Midbrain (tissue), 1 donor: Measurements from ENCODE around the gene BBS7.

Experiments used
- DNase-seq: peaks from one replicate; lab custom pipeline; 2025; lab: John Stamatoyannopoulos, UW

Gene BBS7

DNA sequence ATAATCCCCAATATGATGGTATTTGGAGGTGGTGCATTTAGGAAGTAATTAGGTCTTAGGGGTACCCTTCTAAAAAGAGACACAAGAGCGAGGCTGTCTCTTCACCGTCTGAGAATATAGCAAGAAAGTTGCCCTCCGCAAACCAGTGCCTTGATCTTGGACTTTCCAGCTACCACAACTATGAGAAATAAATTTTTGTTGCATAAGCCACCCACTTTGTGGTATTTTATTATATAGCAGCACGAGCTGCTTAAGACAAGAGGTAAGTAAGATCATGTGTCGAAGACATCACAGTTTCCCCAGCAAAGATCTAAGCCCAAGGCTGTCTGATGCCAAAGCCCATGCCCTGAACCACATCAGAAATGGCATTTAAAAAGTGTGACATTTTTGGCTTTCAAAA, 78.8 kb downstream of the BBS7 start:
- no peak for DNase-seq

DNA sequence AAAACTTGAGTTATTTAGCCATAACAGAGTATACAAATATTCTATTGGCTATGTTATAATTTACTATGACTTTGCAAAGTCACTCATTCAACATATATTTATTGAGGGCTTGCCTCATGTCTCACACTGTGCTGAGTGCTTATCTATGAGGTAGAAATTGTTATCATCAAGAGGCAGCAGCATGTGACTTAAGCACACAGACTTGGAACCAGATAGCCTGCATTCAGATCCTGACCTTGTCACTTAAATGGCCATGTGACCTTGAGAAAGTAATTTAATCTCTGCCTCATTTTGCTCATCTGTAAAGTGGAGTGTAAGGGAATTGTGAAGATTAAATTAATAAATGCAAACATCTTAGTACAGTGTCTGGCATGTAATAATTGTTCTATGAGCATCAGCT, 79.3 kb downstream of the BBS7 start:
- DNase-seq: no peak

DNA sequence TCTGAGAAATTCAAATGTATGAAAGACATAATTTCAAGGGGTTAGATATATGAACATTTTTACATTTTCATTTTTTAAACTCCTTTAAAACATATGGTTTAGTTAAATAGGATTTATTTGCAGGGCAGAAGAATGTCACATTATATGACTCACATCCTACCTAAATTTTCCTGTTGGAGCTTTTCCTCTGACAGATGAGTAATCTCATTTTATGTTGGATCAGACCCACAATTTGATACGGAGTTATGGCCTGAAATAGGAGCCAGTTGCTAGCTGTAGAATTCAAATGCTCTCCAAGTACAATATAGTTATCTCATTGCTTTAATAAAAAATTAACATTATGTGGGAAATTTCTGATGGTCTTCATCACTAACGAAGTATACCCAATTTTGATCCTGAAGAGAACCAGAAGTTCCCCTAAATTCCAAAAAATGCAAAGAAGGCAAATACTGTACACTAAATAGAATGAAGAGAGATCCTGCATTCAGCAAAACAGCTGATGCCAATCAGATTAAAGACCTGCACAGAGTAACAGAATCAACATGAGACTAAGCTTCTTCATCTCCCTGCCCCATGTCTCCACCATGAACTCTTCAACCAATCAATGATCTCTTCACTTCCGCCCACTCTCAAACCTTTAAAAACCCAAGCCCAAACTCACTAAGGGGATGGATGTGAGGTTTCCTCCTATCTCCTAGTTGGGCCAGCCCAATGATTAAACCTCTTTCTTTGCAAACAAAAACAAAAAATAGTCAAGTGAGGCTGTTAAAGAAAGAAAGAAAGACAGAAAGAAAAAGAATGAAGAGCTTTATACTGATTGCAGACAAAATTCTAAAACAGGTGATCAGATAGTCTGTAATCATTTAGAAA, 80.1 kb downstream of the BBS7 start:
- DNase-seq: no peak

DNA sequence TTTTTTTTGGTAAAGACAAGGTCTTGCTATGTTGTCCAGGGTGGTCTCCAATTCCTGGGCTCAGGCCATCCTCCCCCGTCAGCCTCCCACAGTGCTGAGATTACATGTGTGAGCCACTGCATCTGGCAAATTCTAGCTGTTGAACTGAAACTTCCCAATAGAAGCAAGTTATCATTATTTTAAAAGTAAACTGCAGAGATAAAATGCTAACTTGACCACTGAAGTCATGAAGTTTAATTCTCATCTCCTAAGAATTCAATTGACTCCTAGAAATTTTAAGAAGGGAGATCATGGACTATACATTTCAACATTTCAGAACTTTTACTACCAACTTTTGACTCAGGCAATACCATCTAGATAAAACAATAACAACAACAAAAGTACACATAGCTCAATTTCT, 80.8 kb downstream of the BBS7 start:
- DNase-seq: no peak

DNA sequence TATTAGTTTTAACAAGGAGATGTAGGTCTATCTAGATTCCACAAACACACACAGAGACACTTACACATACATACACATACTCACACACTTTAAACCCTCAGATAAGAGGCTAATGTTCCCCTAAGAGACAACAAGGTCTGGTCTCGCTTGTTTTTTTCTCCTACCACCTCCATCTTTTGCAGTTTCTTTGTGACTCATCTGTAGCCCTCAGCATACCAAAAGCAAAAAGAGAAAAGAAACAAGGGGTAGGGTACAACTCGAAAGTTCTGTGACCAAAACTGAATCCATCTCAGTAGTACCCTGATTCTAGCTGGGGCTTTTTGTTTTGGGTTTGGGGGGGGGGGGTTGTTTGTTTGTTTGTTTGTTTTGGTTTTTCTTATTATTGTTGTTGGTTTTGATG, 81.4 kb downstream of the BBS7 start:
- DNase-seq: no peak

DNA sequence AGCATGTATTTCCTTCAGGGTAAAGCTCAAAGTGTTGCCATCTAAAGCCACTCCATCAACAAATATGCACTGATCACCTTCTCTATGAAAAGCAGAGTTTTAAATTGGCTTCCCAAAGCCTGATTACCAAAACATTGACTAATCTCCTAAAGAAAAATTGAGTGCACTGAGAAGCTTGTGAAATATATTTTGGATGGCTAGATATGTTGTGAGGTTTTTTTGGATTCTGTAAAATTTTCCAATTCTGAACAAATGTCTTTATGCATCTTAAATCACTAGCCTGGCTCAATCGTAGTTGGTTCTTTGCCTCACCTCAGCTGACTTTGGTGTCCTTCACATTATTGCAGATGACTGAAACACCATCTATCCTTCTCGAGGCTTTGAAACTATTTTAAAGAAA, 84.1 kb downstream of the BBS7 start:
- no peak for DNase-seq

DNA sequence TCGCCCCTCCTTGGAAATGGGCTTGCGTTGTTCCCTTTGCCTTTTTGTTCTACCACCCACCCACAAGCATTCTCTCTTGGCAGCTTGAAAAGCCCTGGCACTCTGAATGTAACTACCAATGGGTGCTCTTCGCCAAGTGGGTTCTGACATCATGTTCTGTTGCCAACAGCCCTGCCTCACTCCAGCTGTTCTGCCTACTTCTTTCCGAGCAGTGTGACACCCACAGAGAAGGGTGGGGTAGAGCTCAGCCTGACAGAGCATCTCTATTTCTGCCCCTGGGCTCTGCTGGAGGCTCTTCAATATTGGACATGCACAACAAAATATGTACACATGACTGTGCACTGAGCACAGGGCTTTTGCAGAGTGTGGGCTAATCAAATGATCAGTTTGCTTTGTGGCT, 84.8 kb downstream of the BBS7 start:
- no peak for DNase-seq

DNA sequence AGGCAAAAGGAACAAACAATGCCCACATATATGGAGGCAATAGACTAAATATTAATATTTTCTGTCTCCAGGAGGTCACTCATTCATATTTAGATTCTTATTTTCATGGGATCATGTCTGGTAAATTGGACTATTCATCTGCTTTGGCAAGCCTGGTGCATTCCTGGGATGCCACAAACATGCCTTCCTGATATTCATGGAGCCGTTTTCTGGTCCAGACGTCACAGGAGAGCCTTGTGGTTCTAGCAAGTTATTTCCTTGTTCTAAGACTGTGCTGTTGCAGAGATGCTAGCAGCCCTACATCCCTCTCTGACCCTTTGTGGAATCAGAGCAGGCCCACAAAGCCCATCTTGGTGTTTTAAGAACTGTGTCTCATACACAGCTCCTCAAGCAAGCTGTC, 85.3 kb downstream of the BBS7 start:
- DNase-seq: no peak

DNA sequence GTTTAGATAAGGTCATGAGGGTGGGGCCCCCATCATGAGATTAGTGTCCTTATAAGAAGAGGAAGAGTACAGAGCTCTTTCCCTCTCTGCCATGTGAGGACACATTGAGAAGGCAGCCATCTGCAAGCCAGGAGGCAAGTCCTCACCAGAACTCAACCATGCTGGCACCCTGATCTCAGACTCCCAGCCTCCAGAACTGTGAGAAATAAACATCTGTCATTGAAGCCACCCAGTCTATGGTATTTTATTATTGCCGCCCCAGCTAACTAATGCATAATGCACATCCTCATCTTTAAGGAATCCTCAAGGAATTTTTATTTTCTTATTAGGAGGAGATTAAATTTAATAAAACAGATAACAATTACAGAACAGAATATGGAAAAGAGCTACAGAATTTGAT, 85.9 kb downstream of the BBS7 start:
- DNase-seq: no peak

DNA sequence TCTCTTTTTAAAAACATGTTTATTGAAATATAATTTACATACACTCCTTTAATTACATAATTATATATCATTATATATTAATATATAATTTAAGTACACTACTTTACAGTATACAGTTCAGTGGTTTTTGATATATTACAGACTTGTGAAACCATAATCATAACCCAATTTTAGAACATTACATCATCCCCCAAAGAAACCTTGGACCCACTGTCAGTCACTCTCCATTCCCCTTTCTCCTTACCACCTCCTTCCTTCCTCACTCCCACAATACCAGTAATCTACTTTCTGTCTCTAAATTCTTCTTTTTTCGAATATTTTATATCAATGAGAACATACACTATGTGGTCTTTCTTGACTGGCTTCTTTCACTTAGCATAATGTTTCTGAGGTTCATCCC, 87.1 kb downstream of the BBS7 start:
- DNase-seq: no peak

DNA sequence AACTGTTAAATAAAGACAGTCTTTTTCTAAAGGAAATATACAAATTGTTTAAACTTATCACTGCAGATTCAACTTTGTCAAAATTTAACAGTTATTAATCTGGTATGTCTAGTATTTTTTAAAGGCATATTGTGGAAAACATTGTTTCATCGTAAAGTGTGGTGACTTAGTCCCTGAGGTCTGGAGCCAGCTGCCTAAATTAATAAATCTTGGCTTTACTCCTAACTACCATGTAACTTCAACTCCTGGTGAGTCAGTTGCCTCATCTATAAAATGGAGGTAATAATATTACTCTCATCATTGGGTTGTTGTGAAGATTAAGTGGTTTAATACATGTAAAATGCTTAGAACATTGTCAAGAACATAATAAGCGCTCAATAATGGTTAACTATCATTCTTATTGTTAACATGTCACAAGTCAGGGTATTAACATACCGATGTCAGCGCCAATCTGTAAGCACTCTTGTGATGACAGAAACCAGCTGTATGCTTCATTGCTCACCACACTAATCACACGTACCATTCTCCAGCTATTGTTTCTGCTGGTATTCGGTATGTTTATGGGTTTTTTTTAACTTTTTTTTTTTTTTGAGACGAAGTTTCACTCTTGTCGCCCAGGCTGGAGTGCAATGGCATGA, 91.2 kb downstream of the BBS7 start:
- DNase-seq: no peak

DNA sequence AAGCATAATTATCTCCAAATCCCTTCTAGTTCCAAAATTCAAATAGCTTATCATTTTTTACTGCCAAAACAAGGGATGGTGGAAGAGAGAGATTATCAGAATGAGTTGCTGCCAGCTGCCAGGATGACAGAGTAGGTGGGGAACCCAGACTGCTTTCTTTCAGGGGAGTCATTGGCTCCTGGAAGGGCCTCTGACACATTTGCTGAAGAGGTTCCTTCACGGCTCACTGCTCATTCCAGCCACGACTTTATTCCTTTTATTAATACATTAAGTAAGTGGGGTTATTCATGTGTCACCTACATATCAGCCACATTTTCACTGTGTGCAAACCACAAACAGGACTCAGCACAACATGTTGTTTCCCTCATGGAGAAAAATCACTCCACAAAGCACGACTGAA, 92.6 kb downstream of the BBS7 start:
- DNase-seq: no peak

DNA sequence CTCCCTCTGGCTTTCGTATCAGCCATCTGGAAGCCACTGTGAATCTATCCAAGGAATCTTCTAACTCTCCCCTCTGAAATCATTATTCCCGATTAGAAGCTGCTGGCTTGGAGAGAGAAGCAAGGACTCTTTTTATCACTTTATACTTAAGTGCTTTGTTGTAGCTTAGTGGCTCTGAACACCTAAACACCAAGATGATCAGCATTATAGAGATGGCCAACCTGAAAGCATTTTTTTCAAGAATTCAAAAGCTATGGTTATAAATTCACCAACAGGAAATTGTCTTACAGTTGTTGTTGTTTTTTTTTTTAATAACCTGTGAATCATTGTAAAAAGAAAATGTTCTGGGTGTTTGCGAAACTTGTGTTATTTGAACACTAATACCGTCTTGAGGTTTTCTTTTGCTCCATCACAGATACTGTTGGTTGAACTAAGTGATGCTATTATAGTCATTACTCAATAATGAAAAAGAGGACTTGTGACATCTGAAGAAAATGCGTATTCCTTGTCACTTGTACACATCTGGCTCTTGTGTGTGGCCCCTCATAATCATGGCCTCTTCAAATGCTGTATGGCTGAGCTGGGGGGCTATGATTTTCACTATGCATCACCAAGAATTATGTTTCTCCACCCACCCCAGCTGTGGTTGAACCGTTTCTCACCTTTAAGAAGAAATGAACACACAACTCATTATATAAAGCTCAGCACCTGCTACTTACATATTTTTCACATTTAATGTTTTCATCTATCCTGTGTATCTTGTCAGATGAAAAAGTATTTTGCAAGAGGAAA, 93.5 kb downstream of the BBS7 start:
- DNase-seq: no peak
